IPS-15b (cell line): ENCODE measurements around the gene SUFU.

Experiments used
- H3K27me3 ChIP-seq: one replicate; pipeline ENCODE4 v1.6.1; 2013; ENCODE audit warnings: low read length; ENCODE audit not compliant: control insufficient read depth, insufficient read depth
- H3K36me3 ChIP-seq: one replicate; pipeline ENCODE4 v1.6.1; 2013; ENCODE audit warnings: low read length; ENCODE audit not compliant: control insufficient read depth, insufficient read depth
- H3K4me1 ChIP-seq: one replicate; pipeline ENCODE4 v1.6.1; 2013; ENCODE audit warnings: mild to moderate bottlenecking, low read length; ENCODE audit not compliant: control insufficient read depth, insufficient read depth
- H3K4me3 ChIP-seq: one replicate; pipeline ENCODE4 v1.5.1; 2013; ENCODE audit warnings: low read depth, low read length
- H3K9ac ChIP-seq: one replicate; pipeline ENCODE4 v1.6.1; 2013; ENCODE audit warnings: low read depth, mild to moderate bottlenecking, low read length
- H3K9me3 ChIP-seq: one replicate; pipeline ENCODE4 v1.6.1; 2013; ENCODE audit warnings: mild to moderate bottlenecking, low read length; ENCODE audit not compliant: control insufficient read depth, insufficient read depth

Gene SUFU

DNA sequence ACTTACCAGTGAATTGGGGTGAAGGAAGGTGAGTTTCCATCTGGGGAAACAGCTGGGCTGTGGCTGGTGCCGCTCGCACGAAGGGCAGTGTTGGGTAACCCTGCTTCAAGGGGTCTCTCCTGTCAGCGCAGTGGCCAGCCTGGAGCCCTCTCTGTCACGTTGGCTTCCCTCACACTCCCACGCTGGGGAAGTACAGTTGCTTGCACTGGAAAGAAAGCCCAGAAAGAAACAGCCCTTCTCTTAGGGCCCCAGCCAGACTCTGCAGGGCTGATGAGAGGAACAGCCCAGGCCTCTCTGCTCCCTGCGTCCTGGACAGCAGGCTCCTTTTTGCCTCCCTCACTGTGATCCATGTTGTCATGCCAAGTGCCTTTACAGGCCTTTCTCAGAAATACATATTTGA lies 100.2 kb downstream of the SUFU start:
- Histone ChIP-seq H3K36me3 (no peaks in the 10 kb centered on the region), H3K9me3 (no peaks in the 10 kb centered on the region), H3K9ac (no peak overlapping the region), H3K27me3 (no peaks in the 10 kb centered on the region), H3K4me1 (no peaks in the 10 kb centered on the region), H3K4me3 (no peak overlapping the region)

DNA sequence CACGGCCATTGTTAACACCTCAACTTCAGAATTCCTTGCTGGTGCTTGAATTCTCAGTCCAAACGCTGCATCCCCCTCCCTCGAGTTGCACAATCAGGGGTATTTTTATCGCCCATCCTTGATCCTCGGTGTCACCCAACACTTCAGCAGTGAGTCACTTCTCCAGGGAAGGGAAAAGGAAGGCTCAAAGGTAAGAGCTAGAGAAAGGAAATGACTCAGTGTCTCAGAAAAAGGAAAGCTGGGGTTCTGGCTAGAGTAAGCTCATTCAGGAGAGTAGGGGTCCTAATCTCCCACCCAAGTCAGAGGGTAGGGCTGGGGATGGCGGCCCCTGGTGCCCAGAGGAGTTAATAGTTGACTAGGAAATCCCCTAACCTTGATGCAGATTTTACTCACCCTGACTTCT lies 100.7 kb downstream of the SUFU start:
- Histone ChIP-seq H3K4me1 (no peaks in the 10 kb centered on the region), H3K36me3 (no peaks in the 10 kb centered on the region), H3K9ac (no peak overlapping the region), H3K9me3 (no peaks in the 10 kb centered on the region), H3K4me3 (no peak overlapping the region), H3K27me3 (no peaks in the 10 kb centered on the region)

DNA sequence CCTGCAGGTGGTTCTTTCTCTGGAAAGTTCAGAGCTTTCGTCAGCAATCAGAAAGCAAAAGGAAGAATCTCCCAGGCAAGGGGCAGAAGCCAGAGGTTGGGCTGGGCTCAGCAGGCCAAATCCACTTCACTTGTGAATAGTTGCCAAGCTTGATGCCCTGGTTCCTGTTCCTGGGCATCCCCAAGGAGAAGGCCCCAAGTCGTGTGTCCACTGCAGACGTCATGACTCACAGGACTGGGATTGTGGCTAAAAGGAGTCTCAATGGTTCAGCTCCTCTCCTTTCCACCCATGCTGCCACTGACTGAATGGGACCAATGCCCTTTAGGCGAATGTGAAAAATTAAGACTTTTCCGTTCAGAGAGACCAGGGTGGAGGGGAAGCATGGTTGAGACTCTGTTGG lies 101.9 kb downstream of the SUFU start:
- no peaks in the 10 kb centered on the region for H3K36me3 ChIP-seq
- H3K4me3 ChIP-seq, result no peak overlapping the region
- H3K9me3 ChIP-seq, result no peaks in the 10 kb centered on the region
- no peak overlapping the region for H3K9ac ChIP-seq
- no peaks in the 10 kb centered on the region for H3K4me1 ChIP-seq
- H3K27me3 ChIP-seq, result no peaks in the 10 kb centered on the region

DNA sequence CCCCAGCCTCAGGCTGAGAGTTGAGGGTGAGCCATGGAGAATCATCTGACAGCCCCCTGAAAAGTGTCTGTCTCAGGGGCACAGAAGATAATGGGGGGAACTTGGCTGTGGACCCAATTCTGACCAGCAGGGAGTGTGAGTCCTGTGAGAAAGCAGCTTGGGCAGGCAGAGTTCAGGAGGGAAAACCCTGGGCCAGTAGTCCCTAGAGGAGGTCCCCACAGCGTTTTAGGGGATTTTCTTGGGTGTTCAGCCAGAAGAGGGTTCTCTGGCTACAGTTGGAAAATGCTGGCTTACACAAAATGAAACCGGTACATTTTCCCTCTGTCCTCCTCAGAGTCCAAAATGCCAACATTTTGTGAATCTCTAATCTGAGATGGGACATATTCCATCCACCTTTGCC lies 104.7 kb downstream of the SUFU start:
- Histone ChIP-seq H3K27me3 (no peaks in the 10 kb centered on the region), H3K36me3 (no peaks in the 10 kb centered on the region), H3K9ac (no peak overlapping the region), H3K4me3 (no peak overlapping the region), H3K4me1 (no peaks in the 10 kb centered on the region), H3K9me3 (no peaks in the 10 kb centered on the region)

DNA sequence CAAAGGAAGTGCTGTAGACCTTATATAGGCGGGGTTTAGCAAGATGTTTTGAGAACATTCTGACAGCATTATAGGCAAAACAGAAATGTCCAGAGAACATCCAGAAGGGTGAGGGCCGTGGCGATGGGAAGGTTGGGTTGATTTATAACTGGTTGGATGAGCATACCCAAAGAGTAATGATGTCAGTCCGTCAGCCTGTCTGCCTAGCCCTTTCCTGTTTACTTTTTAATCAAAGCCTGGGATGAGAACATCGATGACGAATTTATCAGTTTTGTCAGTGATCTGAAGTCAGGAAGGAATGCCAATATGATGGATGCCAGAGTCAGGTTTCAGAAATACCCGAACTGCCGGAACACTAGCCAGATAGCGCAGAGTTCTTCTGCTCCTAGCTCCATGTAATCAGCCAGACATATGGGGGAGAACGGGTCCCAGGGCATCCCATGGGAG lies 106.7 kb downstream of the SUFU start:
- H3K4me1 ChIP-seq, result peaks cover 3% of the 10 kb centered on the region
- H3K36me3 ChIP-seq, result no peaks in the 10 kb centered on the region
- H3K27me3 ChIP-seq, result no peaks in the 10 kb centered on the region

DNA sequence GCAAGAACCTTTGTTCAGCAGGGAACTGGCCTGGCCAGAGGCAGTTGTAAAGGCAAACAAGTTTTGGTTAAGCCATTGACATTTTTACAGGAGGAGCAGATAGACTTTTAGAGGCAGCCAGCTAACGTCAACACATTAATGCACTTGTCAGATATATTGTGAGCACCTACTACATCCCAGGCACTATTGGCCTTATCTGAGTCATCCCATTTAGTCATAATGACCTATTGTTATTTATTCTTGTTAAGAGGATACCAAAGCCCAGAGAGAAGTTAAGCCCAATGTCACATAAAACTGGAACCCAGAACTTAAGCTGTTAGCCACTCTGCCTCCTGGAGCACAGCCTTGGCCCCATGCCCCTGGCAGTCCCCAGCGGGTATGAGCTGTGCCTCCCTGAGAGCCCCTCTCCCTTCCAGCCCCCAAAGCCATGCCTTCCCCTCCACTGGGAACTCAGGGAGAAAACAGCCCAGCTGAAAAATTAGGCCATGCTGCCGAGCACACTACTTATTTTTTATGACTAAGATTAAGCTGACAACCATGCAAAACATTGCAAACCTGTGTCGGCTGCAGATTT lies 107.8 kb downstream of the SUFU start:
- Histone ChIP-seq H3K27me3 (no peaks in the 10 kb centered on the region), H3K9ac (no peak overlapping the region), H3K4me1 (peaks cover 3% of the 10 kb centered on the region), H3K9me3 (no peaks in the 10 kb centered on the region), H3K4me3 (no peak overlapping the region), H3K36me3 (no peaks in the 10 kb centered on the region)

More for the DNA sequence above, 106.7 kb downstream of the SUFU start:
- Histone ChIP-seq H3K9me3 (no peaks in the 10 kb centered on the region), H3K9ac (no peak overlapping the region), H3K4me3 (no peak overlapping the region)

DNA sequence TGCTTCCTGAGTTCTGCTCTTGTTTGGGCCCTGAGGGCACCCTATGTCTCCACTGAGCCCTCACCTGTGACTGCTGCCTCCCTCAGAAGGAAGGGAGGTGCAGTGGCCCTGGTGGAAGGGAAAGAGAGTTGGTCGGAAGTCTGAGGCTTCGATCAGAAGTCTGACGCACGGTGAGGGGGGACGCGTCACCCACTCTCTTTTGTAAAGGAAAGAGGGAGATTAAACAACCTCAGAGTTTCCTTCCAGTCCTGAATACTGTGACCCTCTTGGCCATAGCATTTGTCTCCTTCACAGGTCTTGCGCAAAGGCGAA lies 109.1 kb downstream of the SUFU start:
- Histone ChIP-seq H3K36me3 (no peaks in the 10 kb centered on the region), H3K27me3 (no peaks in the 10 kb centered on the region), H3K9ac (no peak overlapping the region), H3K4me3 (no peak overlapping the region), H3K4me1 (peaks cover 3% of the 10 kb centered on the region), H3K9me3 (no peaks in the 10 kb centered on the region)

DNA sequence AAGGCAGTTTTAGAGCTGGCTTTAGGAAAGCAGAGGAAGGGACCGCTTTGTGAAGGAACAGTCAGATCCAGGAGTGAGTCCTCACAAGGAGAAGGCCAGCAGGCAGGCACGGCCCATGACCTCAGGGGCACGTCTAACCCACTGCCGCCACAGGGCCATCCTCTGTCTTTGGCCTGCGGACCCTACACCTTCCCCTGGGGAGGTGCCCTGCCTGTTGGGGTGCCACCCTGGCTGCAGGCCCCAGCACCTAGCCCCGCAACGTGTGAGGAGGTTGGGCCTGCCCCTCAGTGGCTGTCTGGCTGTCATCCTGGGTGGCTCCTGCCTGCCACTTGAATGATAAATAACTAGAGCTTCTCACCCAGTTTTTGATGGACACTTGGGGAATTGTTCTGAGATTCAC lies 109.5 kb downstream of the SUFU start:
- H3K27me3 ChIP-seq, result no peaks in the 10 kb centered on the region
- no peak overlapping the region for H3K9ac ChIP-seq
- no peaks in the 10 kb centered on the region for H3K9me3 ChIP-seq
- H3K36me3 ChIP-seq, result no peaks in the 10 kb centered on the region
- H3K4me1 ChIP-seq, result peaks cover 5% of the 10 kb centered on the region
- no peak overlapping the region for H3K4me3 ChIP-seq

DNA sequence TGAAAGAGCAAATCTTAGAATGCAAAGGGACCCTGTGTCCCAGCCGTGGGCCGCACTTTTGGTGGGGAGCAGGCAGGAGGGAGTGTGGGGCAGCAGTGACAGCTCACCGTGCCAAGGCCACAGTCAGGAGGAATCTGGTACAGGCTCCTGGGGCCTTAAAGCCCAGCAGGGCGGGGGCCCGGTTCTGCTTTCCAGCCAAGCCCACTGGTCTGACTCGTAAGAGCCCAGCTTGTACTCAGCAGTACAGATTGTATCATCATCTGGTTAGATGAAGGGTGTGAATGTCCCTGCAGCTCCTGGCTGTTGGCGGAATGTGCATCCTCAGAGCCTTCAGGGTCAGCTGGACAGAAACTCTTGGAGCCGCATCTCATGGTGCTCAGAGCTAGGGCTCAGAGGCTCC lies 110.0 kb downstream of the SUFU start:
- no peak overlapping the region for H3K4me3 ChIP-seq
- no peaks in the 10 kb centered on the region for H3K36me3 ChIP-seq
- H3K27me3 ChIP-seq, result no peaks in the 10 kb centered on the region
- peaks cover 7% of the 10 kb centered on the region for H3K4me1 ChIP-seq
- no peak overlapping the region for H3K9ac ChIP-seq
- H3K9me3 ChIP-seq, result no peaks in the 10 kb centered on the region

DNA sequence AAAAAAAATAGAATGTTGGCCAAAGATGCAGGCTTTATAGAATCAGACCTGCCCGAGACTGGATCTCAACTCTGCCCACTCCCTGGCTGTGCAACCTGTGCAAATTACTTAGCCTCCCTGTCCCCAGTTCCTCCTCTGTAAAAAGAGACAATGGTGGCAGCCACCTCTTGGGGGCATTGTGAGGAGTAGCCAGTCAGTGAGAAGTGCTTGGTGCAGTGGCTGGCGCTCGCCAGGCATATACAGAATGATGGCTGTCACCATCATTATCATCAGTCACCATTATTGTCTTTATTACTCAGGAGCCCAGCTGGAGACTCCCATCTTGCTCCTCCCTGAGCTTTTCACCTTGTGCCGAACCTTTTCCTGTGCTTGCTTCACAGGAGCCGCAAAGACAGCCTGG lies 111.1 kb downstream of the SUFU start:
- H3K4me1 ChIP-seq, result peaks cover 9% of the 10 kb centered on the region
- H3K27me3 ChIP-seq, result no peaks in the 10 kb centered on the region
- no peaks in the 10 kb centered on the region for H3K9me3 ChIP-seq
- H3K9ac ChIP-seq, result no peak overlapping the region
- no peaks in the 10 kb centered on the region for H3K36me3 ChIP-seq
- H3K4me3 ChIP-seq, result no peak overlapping the region

DNA sequence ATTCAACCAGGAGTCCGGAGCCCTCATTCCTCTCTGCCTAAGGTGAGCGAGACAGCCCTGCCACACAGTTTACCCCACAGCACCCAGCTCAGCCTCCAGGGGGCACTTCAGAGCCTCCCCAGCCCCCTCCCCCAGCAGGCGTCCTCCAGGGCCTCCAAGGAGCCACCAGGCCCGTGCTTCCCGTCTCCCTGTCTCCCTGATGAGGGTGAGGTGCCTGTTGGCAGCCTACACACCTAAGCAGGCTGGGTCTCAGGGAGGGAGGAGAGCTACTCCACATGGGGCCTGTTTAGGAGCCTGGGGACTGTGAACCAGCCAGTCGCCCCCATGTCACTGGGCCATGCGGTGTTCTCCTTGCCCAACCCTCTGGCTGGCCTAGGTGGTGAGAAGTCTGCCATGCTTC lies 111.6 kb downstream of the SUFU start:
- Histone ChIP-seq H3K4me3 (no peak overlapping the region), H3K9ac (no peak overlapping the region), H3K9me3 (no peaks in the 10 kb centered on the region), H3K4me1 (peaks cover 9% of the 10 kb centered on the region), H3K36me3 (no peaks in the 10 kb centered on the region), H3K27me3 (no peaks in the 10 kb centered on the region)

DNA sequence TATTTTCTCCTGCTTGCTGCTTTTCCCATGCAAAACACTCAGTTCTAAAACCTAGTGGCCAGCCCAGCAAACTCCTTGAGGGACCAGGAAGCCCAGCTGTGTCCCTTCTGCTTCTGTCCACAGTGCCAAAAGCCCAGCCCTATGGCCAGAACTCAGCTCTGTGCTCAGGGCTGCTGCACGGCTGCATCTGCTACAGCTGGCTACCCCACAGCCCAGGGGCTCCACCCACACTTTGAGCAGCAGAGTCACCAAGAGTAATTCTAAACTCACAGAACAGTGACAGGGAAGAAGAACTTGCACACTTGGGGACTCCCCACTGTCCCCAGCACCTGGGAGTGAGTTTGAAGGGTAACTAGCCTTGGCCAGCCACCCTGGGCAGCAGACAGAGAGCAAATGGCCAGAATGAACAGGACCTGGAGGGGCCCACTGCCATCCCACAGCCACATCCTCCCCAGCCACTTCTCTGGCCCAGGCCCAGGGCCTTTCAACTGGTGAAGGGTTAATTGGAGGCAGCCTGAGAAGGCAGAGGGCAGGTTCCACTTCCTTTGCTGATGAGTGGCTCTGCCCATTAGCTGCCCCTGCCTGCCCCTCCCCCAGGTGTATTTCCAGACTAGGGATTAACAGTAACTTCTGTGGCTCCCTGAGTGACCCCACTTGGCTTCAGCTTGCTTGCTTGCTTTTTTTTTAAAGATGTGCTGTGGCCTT lies 112.4 kb downstream of the SUFU start:
- Histone ChIP-seq H3K27me3 (no peaks in the 10 kb centered on the region), H3K4me3 (no peak overlapping the region), H3K9ac (no peak overlapping the region), H3K4me1 (peaks cover 9% of the 10 kb centered on the region), H3K9me3 (no peaks in the 10 kb centered on the region), H3K36me3 (no peaks in the 10 kb centered on the region)
